ENCODE data around the gene VPS13D. TPM values are rescaled to one million over a fixed set of nuclear protein-coding genes. Genes with fewer than 3 reads are reported as not detected.

The VPS13D gene
- total RNA-seq, 1 experiment from 2014 or later, result 31.6 TPM

DNA sequence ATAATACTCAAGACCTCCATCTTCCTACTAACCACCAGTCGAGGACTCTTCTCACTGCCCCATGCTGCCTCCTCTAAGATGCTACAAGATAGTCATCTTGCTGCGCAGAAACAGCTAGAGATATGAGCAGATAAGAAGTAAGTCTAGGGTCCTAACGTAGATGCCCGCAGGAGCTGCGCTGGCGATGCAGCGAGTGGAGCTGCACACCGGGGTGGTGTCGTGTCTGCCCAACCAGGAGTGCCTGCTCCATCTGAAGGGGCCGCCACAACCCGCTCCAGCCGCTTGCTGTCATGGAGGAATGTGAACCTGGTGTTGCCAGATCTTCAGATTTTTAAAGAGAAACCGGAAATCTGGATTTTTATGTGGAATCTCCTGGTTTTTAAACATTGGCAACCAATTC is 175.1 kb downstream of the VPS13D start:
- Histone ChIP-seq H3K79me2 (ENCODE audit: insufficient read depth, low read length) (no peaks in the 10 kb centered on the region), H3K9me2 (ENCODE audit: insufficient read depth) (no peaks in the 10 kb centered on the region), H3K4me1 (ENCODE audit: control insufficient read depth in 1 of 2, insufficient read depth in 2 of 2, low read length in 2 of 2) (peaks cover 0 to 15% of the 10 kb centered on the region in 2 experiments; a peak in 1 of 4 replicates), H4K20me1 (ENCODE audit: insufficient read depth) (no peaks in the 10 kb centered on the region), H3K36me3 (ENCODE audit: control insufficient read depth in 1 of 2, insufficient read depth in 2 of 2, low read length in 2 of 2) (peaks cover 0 to 6% of the 10 kb centered on the region in 2 experiments; a peak in 1 of 4 replicates), H3K27me3 (ENCODE audit: insufficient read depth, low read length) (no peaks in the 10 kb centered on the region), H3K9me3 (ENCODE audit: control insufficient read depth in 1 of 2, insufficient read depth in 1 of 2, low read depth in 1 of 2, low read length in 2 of 2) (peaks cover 0 to 3% of the 10 kb centered on the region in 2 experiments; a peak in 1 of 4 replicates), H3K9ac (ENCODE audit: low read length) (no peak overlapping the region), H3K4me2 (ENCODE audit: low read length) (no peak overlapping the region), H3K4me3 (replicated peaks in 1 of 2; ENCODE audit: low read depth in 1 of 2, low read length in 2 of 2) (no peak overlapping the region), H3K27ac (ENCODE audit: low read depth, low read length) (no peak overlapping the region), H2AFZ (ENCODE audit: low read depth, low read length, poor library complexity, severe bottlenecking) (no peak overlapping the region)
- no peak for TF ChIP-seq CBX3 (IDR thresholded peaks at IDR 0.05; ENCODE audit: low read depth)
- no peak for TF ChIP-seq TCF7L2 (IDR thresholded peaks at IDR 0.05; ENCODE audit: borderline replicate concordance, extremely low read depth, insufficient read depth, insufficient read length)
- TF ChIP-seq ZFX (IDR thresholded peaks at IDR 0.05), result no peak
- TF ChIP-seq POLR2A (IDR thresholded peaks at IDR 0.05; ENCODE audit: borderline replicate concordance, extremely low read depth, insufficient read depth, insufficient read length), result no peak
- TF ChIP-seq POLR2AphosphoS5 (IDR thresholded peaks at IDR 0.05; ENCODE audit: low read depth, low read length), result no peak
- TF ChIP-seq, protein P1, sequence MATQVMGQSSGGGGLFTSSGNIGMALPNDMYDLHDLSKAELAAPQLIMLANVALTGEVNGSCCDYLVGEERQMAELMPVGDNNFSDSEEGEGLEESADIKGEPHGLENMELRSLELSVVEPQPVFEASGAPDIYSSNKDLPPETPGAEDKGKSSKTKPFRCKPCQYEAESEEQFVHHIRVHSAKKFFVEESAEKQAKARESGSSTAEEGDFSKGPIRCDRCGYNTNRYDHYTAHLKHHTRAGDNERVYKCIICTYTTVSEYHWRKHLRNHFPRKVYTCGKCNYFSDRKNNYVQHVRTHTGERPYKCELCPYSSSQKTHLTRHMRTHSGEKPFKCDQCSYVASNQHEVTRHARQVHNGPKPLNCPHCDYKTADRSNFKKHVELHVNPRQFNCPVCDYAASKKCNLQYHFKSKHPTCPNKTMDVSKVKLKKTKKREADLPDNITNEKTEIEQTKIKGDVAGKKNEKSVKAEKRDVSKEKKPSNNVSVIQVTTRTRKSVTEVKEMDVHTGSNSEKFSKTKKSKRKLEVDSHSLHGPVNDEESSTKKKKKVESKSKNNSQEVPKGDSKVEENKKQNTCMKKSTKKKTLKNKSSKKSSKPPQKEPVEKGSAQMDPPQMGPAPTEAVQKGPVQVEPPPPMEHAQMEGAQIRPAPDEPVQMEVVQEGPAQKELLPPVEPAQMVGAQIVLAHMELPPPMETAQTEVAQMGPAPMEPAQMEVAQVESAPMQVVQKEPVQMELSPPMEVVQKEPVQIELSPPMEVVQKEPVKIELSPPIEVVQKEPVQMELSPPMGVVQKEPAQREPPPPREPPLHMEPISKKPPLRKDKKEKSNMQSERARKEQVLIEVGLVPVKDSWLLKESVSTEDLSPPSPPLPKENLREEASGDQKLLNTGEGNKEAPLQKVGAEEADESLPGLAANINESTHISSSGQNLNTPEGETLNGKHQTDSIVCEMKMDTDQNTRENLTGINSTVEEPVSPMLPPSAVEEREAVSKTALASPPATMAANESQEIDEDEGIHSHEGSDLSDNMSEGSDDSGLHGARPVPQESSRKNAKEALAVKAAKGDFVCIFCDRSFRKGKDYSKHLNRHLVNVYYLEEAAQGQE (IDR thresholded peaks at IDR 0.05; ENCODE audit: low read depth), result no peak
- TF ChIP-seq, protein P2, sequence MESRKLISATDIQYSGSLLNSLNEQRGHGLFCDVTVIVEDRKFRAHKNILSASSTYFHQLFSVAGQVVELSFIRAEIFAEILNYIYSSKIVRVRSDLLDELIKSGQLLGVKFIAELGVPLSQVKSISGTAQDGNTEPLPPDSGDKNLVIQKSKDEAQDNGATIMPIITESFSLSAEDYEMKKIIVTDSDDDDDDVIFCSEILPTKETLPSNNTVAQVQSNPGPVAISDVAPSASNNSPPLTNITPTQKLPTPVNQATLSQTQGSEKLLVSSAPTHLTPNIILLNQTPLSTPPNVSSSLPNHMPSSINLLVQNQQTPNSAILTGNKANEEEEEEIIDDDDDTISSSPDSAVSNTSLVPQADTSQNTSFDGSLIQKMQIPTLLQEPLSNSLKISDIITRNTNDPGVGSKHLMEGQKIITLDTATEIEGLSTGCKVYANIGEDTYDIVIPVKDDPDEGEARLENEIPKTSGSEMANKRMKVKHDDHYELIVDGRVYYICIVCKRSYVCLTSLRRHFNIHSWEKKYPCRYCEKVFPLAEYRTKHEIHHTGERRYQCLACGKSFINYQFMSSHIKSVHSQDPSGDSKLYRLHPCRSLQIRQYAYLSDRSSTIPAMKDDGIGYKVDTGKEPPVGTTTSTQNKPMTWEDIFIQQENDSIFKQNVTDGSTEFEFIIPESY (IDR thresholded peaks at IDR 0.05; ENCODE audit: extremely low read depth, insufficient replicate concordance, low read length), result no peak
- no peak for TF ChIP-seq CEBPB (IDR thresholded peaks at IDR 0.05; ENCODE audit: low read depth)
- no peak for TF ChIP-seq SRF (IDR thresholded peaks at IDR 0.05; ENCODE audit: low read depth)
- no peak for TF ChIP-seq SP1 (IDR thresholded peaks at IDR 0.05; ENCODE audit: low read depth)
- TF ChIP-seq, protein P3, sequence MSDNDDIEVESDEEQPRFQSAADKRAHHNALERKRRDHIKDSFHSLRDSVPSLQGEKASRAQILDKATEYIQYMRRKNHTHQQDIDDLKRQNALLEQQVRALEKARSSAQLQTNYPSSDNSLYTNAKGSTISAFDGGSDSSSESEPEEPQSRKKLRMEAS (IDR thresholded peaks at IDR 0.05), result no peak
- DNase-seq (ENCODE audit: low read depth, low spot score) (no peak), ATAC-seq (no peak)
- RAD21 ChIA-PET (ENCODE audit: low non-redundant PET in 1 of 2, low total read pairs in 2 of 2, uncharacterized antibody in 2 of 2, unreplicated experiment in 2 of 2), result no interaction called here
- POLR2A ChIA-PET, result no interaction called here
- CTCF ChIA-PET, result no interaction called here
- intact Hi-C loops (cut with micrococcal nuclease), result loop anchor here (10.0 kb wide), 1 partner anchor 140 kb away; no protein-coding TSS in a partner anchor
- no TSS peak for BruUV-seq (replicated peaks)

Data from HCT116 (cell line).